ENCODE data around the gene BCL11B. TPM values are rescaled to one million over a fixed set of nuclear protein-coding genes. Genes with fewer than 3 reads are reported as not detected.

Gene BCL11B
- total and polyA plus RNA-seq, 2 of the 8 experiments (the other 6 are each of a cell fraction or from before 2014, with no cell fraction given): 0.63 to 5.9 TPM

GRCh38 chr14:99136047-99136400 is 136.0 kb downstream of the BCL11B start:
- Histone ChIP-seq H3K36me3 (ENCODE audit: control insufficient read depth in 2 of 4, insufficient read depth in 4 of 4, low read length in 3 of 4) (no peaks in the 10 kb centered on the region), H3K79me2 (ENCODE audit: control insufficient read depth in 1 of 2, insufficient read depth in 2 of 2, low read length in 2 of 2) (no peaks in the 10 kb centered on the region), H4K5ac (ENCODE audit: insufficient read length, low read depth, low read length) (no peak overlapping the region), H3K18ac (ENCODE audit: extremely low read depth, low read length) (no peak overlapping the region), H3K4me1 (replicated peaks in 1 of 4; ENCODE audit: control insufficient read depth in 3 of 4, insufficient read depth in 4 of 4, low read length in 3 of 4) (peaks cover 0 to 11% (median 3%) of the 10 kb centered on the region in 4 experiments; a peak in 4 of 7 replicates), H3K4me3 (ENCODE audit: extremely low read depth in 1 of 4, insufficient read depth in 2 of 4, low read depth in 3 of 4, low read length in 4 of 4) (no peak overlapping the region), H3K4ac (replicated peaks; ENCODE audit: insufficient read length, low read depth, low read length) (no peak overlapping the region), H3K27ac (ENCODE audit: low read depth, low read length) (no peak overlapping the region), H2BK5ac (ENCODE audit: low read depth, low read length) (no peak overlapping the region), H2AK5ac (ENCODE audit: low read depth, low read length) (no peak overlapping the region), H4K20me1 (replicated peaks in 1 of 2; ENCODE audit: control insufficient read depth in 1 of 2, insufficient read depth in 2 of 2, low read length in 2 of 2) (no peaks in the 10 kb centered on the region), H2BK12ac (ENCODE audit: low read depth, low read length) (no peak overlapping the region), H2AFZ (ENCODE audit: low read length) (no peak overlapping the region), H3K56ac (replicated peaks; ENCODE audit: insufficient read length, low read depth, low read length) (peak overlapping the region; percentile 12), H4K8ac (ENCODE audit: extremely low read depth, insufficient read depth, low read length) (no peak overlapping the region), H3K9me3 (ENCODE audit: insufficient read depth in 2 of 2, low read depth in 1 of 2, low read length in 1 of 2) (no peaks in the 10 kb centered on the region), H3K14ac (ENCODE audit: insufficient read length) (no peak overlapping the region), H4K91ac (replicated peaks; ENCODE audit: insufficient read length, low read length) (no peak overlapping the region), H3K27me3 (replicated peaks in 1 of 4; ENCODE audit: control insufficient read depth in 3 of 4, extremely low read depth in 1 of 4, insufficient read depth in 3 of 4, low read length in 3 of 4) (0 out of 7 replicates have a peak, but pooled peaks cover 0 to 3% (median 0%) of the 10 kb centered on the region in 4 experiments), H3K79me1 (ENCODE audit: low read depth, low read length) (0 out of 2 replicates have a peak, but pooled peaks cover 2% of the 10 kb centered on the region), H2BK15ac (ENCODE audit: low read length) (no peak overlapping the region), H2BK20ac (ENCODE audit: low read length) (no peak overlapping the region), H3K23ac (ENCODE audit: insufficient read length) (no peak overlapping the region), H3K9ac (replicated peaks in 1 of 4; ENCODE audit: extremely low read depth in 1 of 4, low read depth in 3 of 4, low read length in 3 of 4) (no peak overlapping the region), H3K23me2 (ENCODE audit: low read depth, low read length) (no peaks in the 10 kb centered on the region), H2BK120ac (replicated peaks; ENCODE audit: low read depth, low read length) (no peak overlapping the region), H3K4me2 (ENCODE audit: insufficient read depth in 1 of 2, low read depth in 2 of 2, low read length in 2 of 2) (no peak overlapping the region)
- FAIRE-seq (no peak), DNase-seq (ENCODE audit: low read depth in 1 of 2, low spot score in 2 of 2) (peak in 1 of 2 experiments; percentile 26)
- ChIA-PET CTCF (ENCODE audit: partially characterized antibody) (interaction anchor here (0.6 kb wide), 1 partner anchor 133 kb away, joined by 3 read pairs; no protein-coding TSS in a partner anchor), POLR2A (ENCODE audit: partially characterized antibody) (interaction anchor here (0.6 kb wide), 1 partner anchor 1896 kb away, joined by 3 read pairs; no protein-coding TSS in a partner anchor)
- WGBS, 2 experiments (ENCODE audit: extremely low coverage in 1 of 2, insufficient coverage in 1 of 2, insufficient read length in 1 of 2, insufficient replicate concordance in 2 of 2, low coverage in 1 of 2, low lambda C conversion rate in 2 of 2, missing lambda C conversion rate in 1 of 2): 93% methylated on average over 5 of the region's 5 CpGs; no CpG with 5 or more reads in 1 of the 2 experiments
- TF ChIP-seq TAF7 (optimal IDR thresholded peaks at IDR 0.05; ENCODE audit: borderline replicate concordance, low read depth, low read length) (no peak), ZNF274 (IDR thresholded peaks at IDR 0.05; ENCODE audit: borderline replicate concordance, extremely low read depth, low read length) (no peak), POLR2A (IDR thresholded peaks at IDR 0.05; ENCODE audit: control extremely low read depth in 1 of 2, low read depth in 2 of 2, low read length in 2 of 2) (no peak), POU5F1 (IDR thresholded peaks at IDR 0.05; ENCODE audit: low read depth, low read length) (no peak), KDM4A (IDR thresholded peaks at IDR 0.05; ENCODE audit: low read depth, low read length, severe bottlenecking) (no peak), CBX8 (IDR thresholded peaks at IDR 0.05; ENCODE audit: borderline replicate concordance, low read depth, low read length) (no peak), HDAC6 (IDR thresholded peaks at IDR 0.05; ENCODE audit: low read depth, low read length) (no peak), BACH1 (IDR thresholded peaks at IDR 0.05; ENCODE audit: low read length) (no peak), SIX5 (IDR thresholded peaks at IDR 0.05; ENCODE audit: low read depth, low read length) (no peak), EGR1 (IDR thresholded peaks at IDR 0.05; ENCODE audit: borderline replicate concordance, low read depth, low read length) (no peak), NRF1 (IDR thresholded peaks at IDR 0.05; ENCODE audit: low read depth, low read length) (no peak), RAD21 (IDR thresholded peaks at IDR 0.05 in 1 of 2, conservative IDR thresholded peaks at IDR 0.05 in 1 of 2; ENCODE audit: low read depth in 2 of 2, low read length in 2 of 2) (no peak), POLR2AphosphoS5 (IDR thresholded peaks at IDR 0.05; ENCODE audit: low read depth, low read length) (no peak), RFX5 (IDR thresholded peaks at IDR 0.05; ENCODE audit: borderline replicate concordance, low read depth, low read length) (no peak), RBBP5 (IDR thresholded peaks at IDR 0.05; ENCODE audit: borderline replicate concordance, low read depth, low read length) (no peak)

Measured in H1 (cell line).